Esophagus squamous epithelium (tissue), 4 donors: Measurements from ENCODE around the gene RBCK1.

Source experiments
- POLR2A ChIP-seq, 4 donors: fragments of 450-650 bp; IDR thresholded peaks; one replicate each; pipeline ENCODE4 v1.6.1; 2017; ENCODE audit warnings: antibody characterized with exemption in 4 of 4, mild to moderate bottlenecking in 4 of 4, moderate library complexity in 3 of 4
- TF ChIP-seq, protein P1 (sequence below), 6 experiments: fragments of 450-650 bp in 4 of 6; fragments of 200-600 bp in 2 of 6; sonication (generic) in 2 of 6; IDR thresholded peaks; one replicate each; pipeline ENCODE4 v1.5.1; 2016 to 2019; ENCODE audit warnings: antibody characterized with exemption in 6 of 6, mild to moderate bottlenecking in 4 of 6, moderate library complexity in 4 of 6

DNA sequence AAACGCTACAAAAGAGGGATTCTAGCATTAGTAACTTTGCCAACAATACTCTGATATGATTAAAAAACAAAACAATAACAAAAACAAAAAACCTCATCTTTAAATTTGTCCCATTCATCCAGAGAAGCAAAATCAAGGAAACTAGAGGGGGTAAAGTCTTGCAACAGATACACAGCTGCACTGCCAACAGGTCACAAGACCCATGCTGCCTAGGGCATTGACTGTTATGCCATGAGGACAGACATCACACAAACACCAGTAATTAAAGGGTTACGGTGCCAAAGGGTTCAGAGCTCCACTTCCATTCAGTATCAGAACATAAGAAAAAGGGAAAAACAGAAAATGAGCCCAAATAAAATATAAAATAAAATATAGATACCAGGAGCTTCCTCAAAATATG is 52.6 kb downstream of the RBCK1 start:
- TF ChIP-seq, protein P1, sequence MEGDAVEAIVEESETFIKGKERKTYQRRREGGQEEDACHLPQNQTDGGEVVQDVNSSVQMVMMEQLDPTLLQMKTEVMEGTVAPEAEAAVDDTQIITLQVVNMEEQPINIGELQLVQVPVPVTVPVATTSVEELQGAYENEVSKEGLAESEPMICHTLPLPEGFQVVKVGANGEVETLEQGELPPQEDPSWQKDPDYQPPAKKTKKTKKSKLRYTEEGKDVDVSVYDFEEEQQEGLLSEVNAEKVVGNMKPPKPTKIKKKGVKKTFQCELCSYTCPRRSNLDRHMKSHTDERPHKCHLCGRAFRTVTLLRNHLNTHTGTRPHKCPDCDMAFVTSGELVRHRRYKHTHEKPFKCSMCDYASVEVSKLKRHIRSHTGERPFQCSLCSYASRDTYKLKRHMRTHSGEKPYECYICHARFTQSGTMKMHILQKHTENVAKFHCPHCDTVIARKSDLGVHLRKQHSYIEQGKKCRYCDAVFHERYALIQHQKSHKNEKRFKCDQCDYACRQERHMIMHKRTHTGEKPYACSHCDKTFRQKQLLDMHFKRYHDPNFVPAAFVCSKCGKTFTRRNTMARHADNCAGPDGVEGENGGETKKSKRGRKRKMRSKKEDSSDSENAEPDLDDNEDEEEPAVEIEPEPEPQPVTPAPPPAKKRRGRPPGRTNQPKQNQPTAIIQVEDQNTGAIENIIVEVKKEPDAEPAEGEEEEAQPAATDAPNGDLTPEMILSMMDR (IDR thresholded peaks at IDR 0.05), result no peak
- no peak for TF ChIP-seq POLR2A (IDR thresholded peaks at IDR 0.05)
